IMR-90 (cell line): Measurements from ENCODE around the gene TBATA. TPM values are rescaled to one million over a fixed set of nuclear protein-coding genes. Genes with fewer than 3 reads are reported as not detected.

Source experiments
- ATAC-seq: fragments of 200-7000 bp; cut with Tn5 transposase; 2 replicates; pipeline ENCODE4 v1.9.1; 2020; ENCODE audit warnings: low read depth, mild to moderate bottlenecking, moderate library complexity
- BruUV-seq: library from RNA; stranded (reverse); fragments of 400-500 nt; replicated peaks from 2 replicates; lab custom pipeline; 2021; lab: Mats Ljungman, UMichigan
- CTCF ChIA-PET: fragments of 300-600 bp; formaldehyde crosslinking; extraction: SDS; loops from one replicate; lab custom pipeline; 2021; ENCODE audit warnings: antibody characterized with exemption; lab: Yijun Ruan, JAX
- POLR2A ChIA-PET: fragments of 300-600 bp; sonication (Branson Sonifier 250); formaldehyde crosslinking; loops from one replicate; lab custom pipeline; 2022; ENCODE audit warnings: antibody characterized with exemption; ENCODE audit not compliant: unreplicated experiment; lab: Charles Lee
- DNase-seq: peaks from one replicate; pipeline ENCODE4 v3.0.0; 2013
- H2AFZ ChIP-seq: replicated peaks from 2 replicates; pipeline ENCODE3; 2013; ENCODE audit warnings: low read length, mild to moderate bottlenecking; ENCODE audit not compliant: poor library complexity
- H2AK5ac ChIP-seq: 2 replicates; pipeline ENCODE4 v1.6.1; 2013; ENCODE audit warnings: low read depth, low read length, inconsistent platforms
- H2AK9ac ChIP-seq: replicated peaks from 2 replicates; pipeline ENCODE3; 2013; ENCODE audit warnings: mild to moderate bottlenecking, low read depth, low read length, moderate library complexity; ENCODE audit not compliant: poor library complexity
- H2BK120ac ChIP-seq: 2 replicates; pipeline ENCODE4 v1.6.1; 2013; ENCODE audit warnings: low read depth, low read length, inconsistent platforms
- H2BK15ac ChIP-seq: 3 replicates; pipeline ENCODE4 v1.6.1; 2013; ENCODE audit warnings: low read depth, low read length, inconsistent platforms
- H2BK20ac ChIP-seq: 2 replicates; pipeline ENCODE4 v1.6.1; 2013; ENCODE audit warnings: low read depth, mild to moderate bottlenecking, inconsistent platforms, low read length, moderate library complexity
- H2BK5ac ChIP-seq: 2 replicates; pipeline ENCODE4 v1.6.1; 2013; ENCODE audit warnings: mild to moderate bottlenecking, low read depth, low read length, inconsistent platforms; ENCODE audit not compliant: poor library complexity, severe bottlenecking
- H3K14ac ChIP-seq: replicated peaks from 2 replicates; pipeline ENCODE4 v1.6.1; 2013; ENCODE audit warnings: low read depth, low read length, inconsistent platforms
- H3K18ac ChIP-seq: 2 replicates; pipeline ENCODE4 v1.6.1; 2013; ENCODE audit warnings: low read depth, low read length, control low read depth
- H3K23ac ChIP-seq: 2 replicates; pipeline ENCODE4 v1.6.1; 2013; ENCODE audit warnings: low read depth, low read length, inconsistent platforms
- H3K27ac ChIP-seq: 2 replicates; pipeline ENCODE4 v1.5.1; 2013; ENCODE audit warnings: mild to moderate bottlenecking, control low read depth, low read length; ENCODE audit not compliant: insufficient read depth
- H3K27me3 ChIP-seq: 2 replicates; pipeline ENCODE4 v1.6.1; 2013; ENCODE audit warnings: low read length; ENCODE audit not compliant: control insufficient read depth, insufficient read depth
- H3K36me3 ChIP-seq: 2 replicates; pipeline ENCODE4 v1.6.1; 2013; ENCODE audit warnings: low read length, mixed read lengths; ENCODE audit not compliant: control insufficient read depth, insufficient read depth
- H3K4ac ChIP-seq: 2 replicates; pipeline ENCODE4 v1.6.1; 2013; ENCODE audit warnings: low read depth, low read length, inconsistent platforms
- H3K4me1 ChIP-seq: 2 replicates; pipeline ENCODE4 v1.6.1; 2013; ENCODE audit warnings: low read length, mixed read lengths; ENCODE audit not compliant: control insufficient read depth, insufficient read depth
- H3K4me2 ChIP-seq: 2 replicates; pipeline ENCODE4 v1.6.1; 2013; ENCODE audit warnings: low read depth, mild to moderate bottlenecking, control low read depth, low read length, moderate library complexity
- H3K4me3 ChIP-seq: 2 replicates; pipeline ENCODE4 v1.5.1; 2013; ENCODE audit warnings: low read depth, mild to moderate bottlenecking, control low read depth, low read length, moderate library complexity; ENCODE audit not compliant: insufficient read depth
- H3K56ac ChIP-seq: 2 replicates; pipeline ENCODE4 v1.6.1; 2013; ENCODE audit warnings: low read length, inconsistent platforms; ENCODE audit not compliant: insufficient read depth; ENCODE audit errors: extremely low read depth
- H3K79me1 ChIP-seq, 2 experiments: 2 replicates each; pipeline ENCODE4 v1.6.1; 2013; ENCODE audit warnings: low read length in 2 of 2, inconsistent platforms in 1 of 2, low read depth in 1 of 2
- H3K9ac ChIP-seq: 2 replicates; pipeline ENCODE4 v1.6.1; 2013; ENCODE audit warnings: low read depth, low read length, control low read depth
- H3K9me1 ChIP-seq: 2 replicates; pipeline ENCODE4 v1.6.1; 2013; ENCODE audit warnings: low read length, inconsistent platforms; ENCODE audit not compliant: insufficient read depth
- H3K9me3 ChIP-seq: 2 replicates; pipeline ENCODE4 v1.6.1; 2013; ENCODE audit warnings: low read length; ENCODE audit not compliant: control insufficient read depth, insufficient read depth
- H4K20me1 ChIP-seq: 2 replicates; pipeline ENCODE4 v1.6.1; 2013; ENCODE audit warnings: low read length, inconsistent platforms; ENCODE audit not compliant: insufficient read depth
- H4K5ac ChIP-seq: 2 replicates; pipeline ENCODE4 v1.6.1; 2013; ENCODE audit warnings: mild to moderate bottlenecking, low read depth, low read length, control low read depth
- H4K8ac ChIP-seq, 2 experiments: 2 replicates each; pipeline ENCODE4 v1.6.1; 2013; ENCODE audit warnings: low read depth in 2 of 2, low read length in 2 of 2, control low read depth in 1 of 2, inconsistent platforms in 1 of 2
- H4K91ac ChIP-seq: 2 replicates; pipeline ENCODE4 v1.6.1; 2013; ENCODE audit warnings: low read depth, low read length, inconsistent platforms; ENCODE audit not compliant: insufficient read depth
- BHLHE40 ChIP-seq: fragments of 150-350 bp; IDR thresholded peaks from 2 replicates; pipeline ENCODE4 v1.6.1; 2016; ENCODE audit warnings: mild to moderate bottlenecking, low read depth, low read length
- CEBPB ChIP-seq: IDR thresholded peaks from 2 replicates; pipeline ENCODE4 v1.6.1; 2012; ENCODE audit warnings: low read depth, low read length, improper control_type of control experiment
- CHD1 ChIP-seq: IDR thresholded peaks from 2 replicates; pipeline ENCODE4 v1.6.1; 2012; ENCODE audit warnings: low read depth, low read length, improper control_type of control experiment
- FOS ChIP-seq: fragments of 150-350 bp; IDR thresholded peaks from 2 replicates; pipeline ENCODE4 v1.6.1; 2016; ENCODE audit warnings: low read depth, low read length
- MAFK ChIP-seq: IDR thresholded peaks from 2 replicates; pipeline ENCODE4 v1.6.1; 2012; ENCODE audit warnings: low read depth, low read length, improper control_type of control experiment
- MAZ ChIP-seq: IDR thresholded peaks from 2 replicates; pipeline ENCODE4 v1.6.1; 2012; ENCODE audit warnings: low read depth, mild to moderate bottlenecking, low read length, improper control_type of control experiment, moderate library complexity, borderline replicate concordance
- MXI1 ChIP-seq: IDR thresholded peaks from 2 replicates; pipeline ENCODE4 v1.6.1; 2012; ENCODE audit warnings: low read depth, mild to moderate bottlenecking, low read length, moderate library complexity, borderline replicate concordance
- NFE2L2 ChIP-seq: fragments of 150-350 bp; IDR thresholded peaks from 2 replicates; pipeline ENCODE4 v1.6.1; 2016; ENCODE audit warnings: low read depth, mild to moderate bottlenecking, low read length
- POLR2A ChIP-seq: IDR thresholded peaks from 2 replicates; pipeline ENCODE4 v1.6.1; 2012; ENCODE audit warnings: mild to moderate bottlenecking, low read depth, low read length
- RAD21 ChIP-seq: IDR thresholded peaks from 2 replicates; pipeline ENCODE4 v1.6.1; 2012; ENCODE audit warnings: low read length, improper control_type of control experiment
- RCOR1 ChIP-seq: IDR thresholded peaks from 2 replicates; pipeline ENCODE4 v1.6.1; 2012; ENCODE audit warnings: mild to moderate bottlenecking, low read length, improper control_type of control experiment; ENCODE audit not compliant: insufficient replicate concordance
- RFX5 ChIP-seq: IDR thresholded peaks from 2 replicates; pipeline ENCODE4 v1.8.0; 2012; ENCODE audit warnings: low read depth, mild to moderate bottlenecking, low read length, moderate library complexity
- SMC3 ChIP-seq: fragments of 150-350 bp; IDR thresholded peaks from 2 replicates; pipeline ENCODE4 v1.6.1; 2016; ENCODE audit warnings: low read depth, mild to moderate bottlenecking, antibody characterized with exemption, low read length, moderate library complexity
- WGBS, 2 experiments: methylation state at CpG; one replicate each; pipeline versions ENCODE4 v1.1.5 to v1.1.7; 2013; ENCODE audit warnings: missing lambda C conversion rate in 2 of 2; ENCODE audit not compliant: insufficient read length in 1 of 2; ENCODE audit errors: extremely low coverage in 2 of 2; 5-methylcytosine and 5-hydroxymethylcytosine counted together
- dilution Hi-C: fragments of 300-500 bp; cut with HindIII; formaldehyde crosslinking; loops from one replicate; pipeline ENCODE4 v1.14.3; 2018; ENCODE audit warnings: low sequenced_read_pairs; ENCODE audit not compliant: unreplicated experiment
- in situ Hi-C: fragments of 300-500 bp; cut with MboI; formaldehyde crosslinking; loops from 3 replicates; pipeline ENCODE4 v1.14.3; 2019; ENCODE audit warnings: low sequenced_read_pairs, inconsistent platforms, mixed read lengths
- intact Hi-C: fragments of 100-400 bp; cut with micrococcal nuclease; formaldehyde crosslinking; loops from 2 replicates; pipeline ENCODE4 v1.10.0; 2022
- polyA plus RNA-seq, 3 experiments: library from polyadenylated mRNA; depleted of rRNA; stranded (reverse); fragments of >200 nt; gene quantifications; 2 replicates each; pipeline ENCODE4 v1.2.3, GENCODE V29; 2012; ENCODE audit warnings: low replicate concordance in 1 of 3
- total RNA-seq: library from RNA; depleted of rRNA; stranded (reverse); fragments of >200 nt; gene quantifications from 2 replicates; pipeline ENCODE4 v1.2.3, GENCODE V29; 2012
- TF ChIP-seq, protein P1 (sequence below): fragments of 150-350 bp; IDR thresholded peaks from 2 replicates; pipeline ENCODE4 v1.6.1; 2017; ENCODE audit warnings: mild to moderate bottlenecking, antibody characterized with exemption, low read length, low read depth
- TF ChIP-seq, protein P2 (sequence below): fragments of 150-350 bp; IDR thresholded peaks from 2 replicates; pipeline ENCODE4 v1.6.1; 2016; ENCODE audit warnings: low read depth, mild to moderate bottlenecking, low read length, moderate library complexity, borderline replicate concordance
- TF ChIP-seq, protein P3 (sequence below): conservative IDR thresholded peaks from 2 replicates; pipeline ENCODE4 v1.5.1; 2012; ENCODE audit warnings: mild to moderate bottlenecking, low read depth, low read length, improper control_type of control experiment

The TBATA gene
- total and polyA plus RNA-seq, 2 of the 4 experiments (the other 2 are of a cell fraction) = not detected

DNA sequence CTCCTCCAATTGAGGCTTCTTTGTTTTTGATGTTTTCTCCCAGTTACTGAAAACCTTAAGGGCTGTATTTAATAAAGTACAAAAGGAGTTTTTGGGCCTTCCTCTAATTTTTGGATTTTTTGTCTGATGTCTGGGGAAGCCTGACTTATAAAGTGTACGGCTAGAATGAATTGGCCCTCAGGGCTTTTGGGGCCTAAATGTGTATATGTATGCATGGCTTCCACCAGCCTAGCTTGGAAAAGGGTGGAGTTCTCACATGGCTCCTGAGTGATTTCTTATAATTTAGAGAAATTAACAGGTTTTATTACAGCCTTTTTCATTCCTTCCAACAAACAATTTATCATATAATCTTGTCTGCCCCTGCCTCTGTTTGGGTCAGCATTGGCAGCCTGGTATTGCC lies 10.4 kb upstream of the TBATA start:
- H3K9me3 ChIP-seq = 0 out of 2 replicates have a peak, but pooled peaks cover 6% of the 10 kb centered on the region
- no peak overlapping the region for H3K9ac ChIP-seq
- H2AK5ac ChIP-seq = no peak overlapping the region
- ATAC-seq (no peak), DNase-seq (no peak)
- 83% methylated on average over 1 of the region's 1 CpG; no CpG with 5 or more reads in 1 of the 2 experiments for WGBS, 2 experiments
- H3K9me1 ChIP-seq = no peaks in the 10 kb centered on the region
- H3K23ac ChIP-seq = no peak overlapping the region
- no peak overlapping the region for H3K14ac ChIP-seq
- H4K91ac ChIP-seq = no peak overlapping the region
- no peak overlapping the region for H4K5ac ChIP-seq
- no peak overlapping the region for H2BK120ac ChIP-seq
- no peak overlapping the region for H3K4me3 ChIP-seq
- H2AFZ ChIP-seq = no peak overlapping the region
- dilution Hi-C loops (no loop called here), intact Hi-C loops (no loop called here), in situ Hi-C loops (no loop called here)
- ChIA-PET CTCF (no interaction called here), POLR2A (no interaction called here)
- no peaks in the 10 kb centered on the region for H3K36me3 ChIP-seq
- H2AK9ac ChIP-seq = no peak overlapping the region
- no peak overlapping the region for H3K4ac ChIP-seq
- H2BK20ac ChIP-seq = no peak overlapping the region
- H4K8ac ChIP-seq = no peak overlapping the region
- no peak for TF ChIP-seq MXI1
- TF ChIP-seq, protein P1, sequence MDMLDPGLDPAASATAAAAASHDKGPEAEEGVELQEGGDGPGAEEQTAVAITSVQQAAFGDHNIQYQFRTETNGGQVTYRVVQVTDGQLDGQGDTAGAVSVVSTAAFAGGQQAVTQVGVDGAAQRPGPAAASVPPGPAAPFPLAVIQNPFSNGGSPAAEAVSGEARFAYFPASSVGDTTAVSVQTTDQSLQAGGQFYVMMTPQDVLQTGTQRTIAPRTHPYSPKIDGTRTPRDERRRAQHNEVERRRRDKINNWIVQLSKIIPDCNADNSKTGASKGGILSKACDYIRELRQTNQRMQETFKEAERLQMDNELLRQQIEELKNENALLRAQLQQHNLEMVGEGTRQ = no peak
- TF ChIP-seq, protein P2, sequence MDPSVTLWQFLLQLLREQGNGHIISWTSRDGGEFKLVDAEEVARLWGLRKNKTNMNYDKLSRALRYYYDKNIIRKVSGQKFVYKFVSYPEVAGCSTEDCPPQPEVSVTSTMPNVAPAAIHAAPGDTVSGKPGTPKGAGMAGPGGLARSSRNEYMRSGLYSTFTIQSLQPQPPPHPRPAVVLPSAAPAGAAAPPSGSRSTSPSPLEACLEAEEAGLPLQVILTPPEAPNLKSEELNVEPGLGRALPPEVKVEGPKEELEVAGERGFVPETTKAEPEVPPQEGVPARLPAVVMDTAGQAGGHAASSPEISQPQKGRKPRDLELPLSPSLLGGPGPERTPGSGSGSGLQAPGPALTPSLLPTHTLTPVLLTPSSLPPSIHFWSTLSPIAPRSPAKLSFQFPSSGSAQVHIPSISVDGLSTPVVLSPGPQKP = no peak
- no peak for TF ChIP-seq RFX5
- TF ChIP-seq FOS = no peak
- TF ChIP-seq MAZ = no peak
- no peak for TF ChIP-seq RCOR1
- no peak for TF ChIP-seq CHD1
- TF ChIP-seq NFE2L2 = no peak
- TF ChIP-seq, protein P3, sequence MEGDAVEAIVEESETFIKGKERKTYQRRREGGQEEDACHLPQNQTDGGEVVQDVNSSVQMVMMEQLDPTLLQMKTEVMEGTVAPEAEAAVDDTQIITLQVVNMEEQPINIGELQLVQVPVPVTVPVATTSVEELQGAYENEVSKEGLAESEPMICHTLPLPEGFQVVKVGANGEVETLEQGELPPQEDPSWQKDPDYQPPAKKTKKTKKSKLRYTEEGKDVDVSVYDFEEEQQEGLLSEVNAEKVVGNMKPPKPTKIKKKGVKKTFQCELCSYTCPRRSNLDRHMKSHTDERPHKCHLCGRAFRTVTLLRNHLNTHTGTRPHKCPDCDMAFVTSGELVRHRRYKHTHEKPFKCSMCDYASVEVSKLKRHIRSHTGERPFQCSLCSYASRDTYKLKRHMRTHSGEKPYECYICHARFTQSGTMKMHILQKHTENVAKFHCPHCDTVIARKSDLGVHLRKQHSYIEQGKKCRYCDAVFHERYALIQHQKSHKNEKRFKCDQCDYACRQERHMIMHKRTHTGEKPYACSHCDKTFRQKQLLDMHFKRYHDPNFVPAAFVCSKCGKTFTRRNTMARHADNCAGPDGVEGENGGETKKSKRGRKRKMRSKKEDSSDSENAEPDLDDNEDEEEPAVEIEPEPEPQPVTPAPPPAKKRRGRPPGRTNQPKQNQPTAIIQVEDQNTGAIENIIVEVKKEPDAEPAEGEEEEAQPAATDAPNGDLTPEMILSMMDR = no peak
- TF ChIP-seq POLR2A = no peak
- TF ChIP-seq MAFK = no peak
- no peak for TF ChIP-seq SMC3
- no peak for TF ChIP-seq BHLHE40
- TF ChIP-seq CEBPB = no peak
- no peak for TF ChIP-seq RAD21
- H3K27ac ChIP-seq = no peak overlapping the region
- no peaks in the 10 kb centered on the region for H4K20me1 ChIP-seq
- H3K27me3 ChIP-seq = peaks cover 49% of the 10 kb centered on the region
- H2BK5ac ChIP-seq = no peak overlapping the region
- H3K4me1 ChIP-seq = no peaks in the 10 kb centered on the region
- H3K18ac ChIP-seq = no peak overlapping the region
- BruUV-seq = no TSS peak
- H3K56ac ChIP-seq = no peak overlapping the region
- no peak overlapping the region for H3K4me2 ChIP-seq
- no peak overlapping the region for H2BK15ac ChIP-seq
- no peaks in the 10 kb centered on the region for H3K79me1 ChIP-seq
